SH-SY5Y (cell line): ENCODE measurements around the gene EFHD1.

Experiments
- GATA2 ChIP-seq: IDR thresholded peaks from 2 replicates; pipeline ENCODE4 v1.6.1; 2011; ENCODE audit warnings: mild to moderate bottlenecking, low read depth, low read length
- GATA3 ChIP-seq: IDR thresholded peaks from 2 replicates; pipeline ENCODE4 v1.6.1; 2011; ENCODE audit warnings: low read depth, mild to moderate bottlenecking, low read length, moderate library complexity

Gene EFHD1

DNA sequence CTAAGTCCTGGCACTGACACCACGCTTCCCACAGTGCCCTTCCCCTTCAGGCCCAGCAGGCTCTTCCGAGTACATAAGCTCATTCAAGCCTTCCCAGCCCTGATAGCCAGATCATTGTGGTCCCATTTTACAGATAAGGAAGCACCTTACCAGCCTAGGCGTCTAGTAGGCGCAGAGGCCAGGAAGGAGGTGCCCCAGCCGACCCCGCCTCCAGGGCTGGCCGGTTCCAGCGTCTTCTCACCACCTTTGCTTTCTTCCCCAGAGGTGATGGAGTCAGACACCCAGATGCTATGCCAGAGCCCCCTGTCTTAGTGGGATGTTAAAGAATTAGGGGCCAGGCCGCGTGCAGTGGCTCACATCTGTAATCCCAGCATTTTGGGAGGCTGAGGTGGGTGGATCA, 28.9 kb upstream of the EFHD1 start:
- TF ChIP-seq GATA3 (no peak), GATA2 (no peak)

DNA sequence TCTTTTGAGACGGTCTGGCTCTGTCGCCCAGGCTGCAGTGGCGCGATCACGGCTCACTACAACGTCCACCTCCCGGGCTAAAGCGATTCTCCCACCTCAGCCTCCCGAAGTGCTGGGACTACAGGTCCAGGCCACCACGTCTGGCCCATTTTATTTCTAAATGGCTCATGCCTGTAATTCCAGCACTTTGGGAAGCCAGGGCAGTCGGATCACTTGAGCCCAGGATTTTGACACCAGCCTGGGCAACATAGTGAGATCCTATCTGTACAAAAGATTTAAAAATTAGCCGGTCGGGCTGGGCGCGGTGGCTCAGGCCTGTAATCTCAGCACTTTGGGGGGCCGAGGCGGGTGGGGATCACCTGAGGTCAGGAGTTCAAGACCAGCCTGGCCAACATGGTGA, 26.4 kb upstream of the EFHD1 start:
- TF ChIP-seq GATA3 (no peak), GATA2 (no peak)

- TF ChIP-seq GATA2, result no peak
- TF ChIP-seq GATA3, result no peak
Observed at GRCh38 chr2:232609607-232610006, 23.8 kb upstream of the EFHD1 start.

GRCh38 chr2:232610081-232610480, 23.3 kb upstream of the EFHD1 start:
- TF ChIP-seq GATA3, result no peak
- no peak for TF ChIP-seq GATA2

GRCh38 chr2:232611061-232611460, 22.3 kb upstream of the EFHD1 start:
- TF ChIP-seq GATA3, result no peak
- TF ChIP-seq GATA2, result no peak

- TF ChIP-seq GATA2, result no peak
- no peak for TF ChIP-seq GATA3
Observed at GRCh38 chr2:232611559-232612218, 21.7 kb upstream of the EFHD1 start.

DNA sequence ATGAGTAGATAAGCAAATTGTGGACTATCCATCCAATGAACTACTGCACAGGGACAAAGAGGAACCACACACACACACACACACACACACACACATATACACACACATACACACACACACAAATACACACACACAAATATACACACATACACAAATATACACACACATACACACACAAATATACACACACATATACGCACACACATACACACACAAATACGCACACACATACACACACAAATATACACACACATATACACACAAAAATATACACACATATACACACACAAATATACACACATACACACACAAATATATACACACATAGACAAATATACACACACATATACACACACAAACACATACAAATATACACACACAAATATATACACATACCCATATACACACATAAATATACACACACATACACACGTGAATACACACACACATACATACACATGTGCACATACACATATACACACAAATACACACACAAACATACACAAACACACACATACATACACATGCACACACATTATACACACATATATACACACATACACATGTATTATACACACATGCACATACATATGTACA, 19.8 kb upstream of the EFHD1 start:
- TF ChIP-seq GATA3, result no peak

DNA sequence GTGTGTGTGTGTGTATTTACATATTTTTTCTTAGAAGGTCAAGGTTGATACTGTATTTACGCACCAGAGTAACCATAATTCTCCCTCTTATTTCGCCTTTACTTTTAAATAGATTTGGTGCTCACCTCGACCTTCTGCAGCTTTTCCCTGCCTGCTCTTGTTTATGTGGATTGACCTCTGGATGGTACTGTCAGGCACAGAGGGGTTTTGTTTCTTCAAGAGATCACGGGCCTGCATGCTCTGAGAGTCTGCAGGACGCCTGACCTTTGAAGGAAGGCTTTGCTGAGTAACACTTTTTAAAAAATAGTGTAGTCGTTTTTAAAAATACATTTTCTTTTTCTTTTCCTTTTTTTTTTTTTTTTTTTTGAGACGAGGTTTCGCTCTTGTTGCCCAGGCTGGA, 18.1 kb upstream of the EFHD1 start:
- no peak for TF ChIP-seq GATA2
- no peak for TF ChIP-seq GATA3

DNA sequence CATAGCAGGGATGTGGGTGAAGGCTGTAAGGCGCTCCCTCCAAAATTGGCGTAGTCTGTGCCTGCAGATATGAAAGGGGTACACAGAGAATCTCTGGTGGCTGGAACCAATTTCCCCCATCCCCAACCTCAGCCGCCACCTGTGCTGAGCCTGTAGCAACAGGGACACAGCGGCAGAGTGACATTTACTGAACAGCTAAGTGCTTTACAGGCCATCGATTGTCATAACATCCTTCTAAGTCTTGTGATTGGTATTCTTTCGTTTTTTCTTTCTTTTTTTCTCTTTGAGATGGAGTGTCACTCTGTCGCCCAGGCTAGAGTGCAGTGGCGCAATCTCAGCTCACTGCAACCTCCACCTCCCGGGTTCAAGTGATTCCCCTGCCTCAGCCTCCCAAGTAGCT, 12.2 kb upstream of the EFHD1 start:
- TF ChIP-seq GATA3, result no peak
- TF ChIP-seq GATA2, result no peak

GRCh38 chr2:232622563-232622962, 10.8 kb upstream of the EFHD1 start:
- TF ChIP-seq GATA2 (no peak), GATA3 (no peak)

DNA sequence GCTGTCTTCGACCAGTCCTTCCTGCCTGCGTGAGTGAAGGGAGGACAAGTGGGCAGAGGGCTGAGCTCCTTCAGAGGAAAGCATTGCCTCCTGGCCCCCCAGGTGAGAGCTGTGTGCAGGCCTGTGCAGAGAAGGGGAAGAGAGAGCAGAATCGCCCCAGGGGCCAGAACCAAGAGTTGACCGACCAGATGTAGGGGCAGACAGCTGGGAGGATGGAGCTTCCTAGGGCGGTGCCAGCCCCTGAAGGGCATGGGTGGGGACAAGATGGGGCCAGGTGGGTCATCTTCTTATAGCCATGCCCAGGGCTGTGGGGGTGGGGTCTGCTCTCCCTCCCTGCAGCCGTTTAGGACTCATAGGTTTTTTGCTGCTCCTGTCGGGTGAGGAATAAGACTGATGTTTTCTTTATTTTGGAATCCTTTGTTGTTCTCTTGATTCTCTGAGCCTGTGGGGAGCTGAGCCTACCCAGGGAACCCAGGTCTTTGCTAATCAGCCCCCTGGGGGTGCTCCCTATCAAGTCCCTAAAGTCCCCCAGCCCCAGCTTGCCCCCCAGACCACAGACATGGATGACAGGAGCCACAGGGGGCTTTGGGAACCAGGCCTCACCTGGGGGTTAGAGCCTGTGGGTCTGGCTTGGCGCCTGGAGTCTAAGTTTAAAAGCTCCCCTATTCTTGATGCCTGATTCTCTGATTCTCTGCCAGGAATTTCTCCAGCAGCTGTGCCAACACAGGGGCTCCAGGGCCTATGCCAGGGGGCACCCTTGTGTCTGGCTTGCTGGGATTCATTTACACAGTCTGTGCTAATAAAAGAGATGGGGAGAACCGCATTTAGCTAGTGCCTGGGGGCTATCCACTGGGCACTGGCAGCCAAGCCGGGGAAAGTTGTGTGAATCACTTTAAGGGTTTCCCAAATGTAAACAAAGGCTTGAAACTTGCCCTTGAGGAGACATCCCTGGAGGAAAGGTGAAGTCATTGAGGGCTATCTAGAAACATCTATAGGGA, 9.3 kb upstream of the EFHD1 start:
- TF ChIP-seq GATA2 (no peak), GATA3 (no peak)

DNA sequence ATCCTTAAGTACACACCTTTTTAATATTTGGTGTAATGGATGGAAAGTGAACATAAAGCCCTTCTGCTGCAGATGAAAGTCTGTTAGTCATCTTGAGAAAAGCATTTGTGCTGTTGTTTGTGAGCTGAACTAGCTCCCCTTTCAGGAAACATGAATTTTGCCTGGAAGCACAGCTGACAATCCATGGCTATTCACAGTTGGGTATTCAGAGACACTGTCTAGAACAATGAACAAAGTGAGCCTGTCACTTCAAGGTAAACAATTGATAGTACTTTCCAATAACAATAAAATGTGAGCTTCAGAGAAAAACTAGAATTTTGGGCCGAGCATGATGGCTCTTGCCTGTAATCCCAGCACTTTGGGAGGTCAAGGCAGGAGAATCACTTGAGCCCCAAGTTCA, 6.8 kb upstream of the EFHD1 start:
- TF ChIP-seq GATA3, result no peak
- TF ChIP-seq GATA2, result no peak

DNA sequence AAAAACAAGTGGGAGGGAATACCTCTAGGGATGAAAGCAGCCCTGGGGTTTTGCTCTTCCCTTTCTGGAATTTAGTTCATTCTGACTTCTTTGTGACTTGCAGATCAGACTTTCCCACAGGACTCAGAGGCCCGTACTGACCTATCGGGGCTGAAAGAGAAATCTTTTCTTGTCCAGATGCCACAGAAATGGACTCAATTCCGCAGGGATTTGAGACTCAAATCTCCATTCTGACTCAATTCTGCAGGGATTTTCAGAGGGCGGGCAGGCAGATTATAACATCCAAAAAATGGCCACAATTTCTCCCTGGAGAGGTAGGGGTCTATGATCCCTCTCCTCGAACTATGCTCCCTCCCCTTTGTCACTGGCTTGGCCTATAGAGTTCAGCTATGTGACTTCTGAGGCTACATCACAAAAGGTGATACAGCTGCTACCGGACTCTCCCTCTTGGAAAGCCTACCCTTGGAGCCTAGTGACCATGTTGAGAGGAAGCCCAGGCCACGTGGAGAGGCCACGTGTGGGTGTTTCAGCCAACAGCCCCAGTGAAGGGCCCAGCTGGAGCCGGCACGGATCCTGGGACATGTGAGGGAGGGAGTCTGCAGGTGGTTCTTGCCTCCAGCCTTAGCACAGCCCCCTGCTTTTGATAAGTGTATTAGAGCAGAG, 4.8 kb upstream of the EFHD1 start:
- TF ChIP-seq GATA2, result no peak
- no peak for TF ChIP-seq GATA3

GRCh38 chr2:232629129-232629475, 4.3 kb upstream of the EFHD1 start:
- no peak for TF ChIP-seq GATA2
- no peak for TF ChIP-seq GATA3
